ENCODE measurements around the gene THRAP3. TPM values are rescaled to one million over a fixed set of nuclear protein-coding genes. Genes with fewer than 3 reads are reported as not detected.
A peak's percentile ranks its signal among the peaks of the same experiment; 100 is the strongest.

The THRAP3 gene
- total and polyA plus RNA-seq, 7 donors: 25.4 to 104 (median 77.8) TPM

DNA sequence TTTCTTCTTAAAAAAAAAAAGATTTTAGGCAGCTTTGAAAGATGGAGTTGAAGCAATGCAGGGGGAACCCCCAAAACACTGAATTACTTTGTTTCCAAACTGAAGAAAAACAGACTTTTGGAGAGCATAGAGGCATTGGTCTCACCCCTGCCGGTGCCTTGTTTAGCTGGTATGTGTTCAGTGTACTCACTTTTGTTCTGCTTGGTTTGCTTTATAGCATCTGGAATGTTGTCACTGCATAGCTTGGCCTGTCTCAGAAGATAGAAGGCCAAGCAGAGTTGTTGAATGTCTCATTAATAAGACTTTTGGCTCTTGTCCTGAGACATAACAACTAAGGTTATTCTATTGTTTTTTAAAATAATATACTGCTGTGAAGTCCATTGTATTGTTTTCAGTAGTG is 6.9 kb downstream of the THRAP3 start:
- 80 to 94% methylated on average over 1 of the region's 1 CpG for WGBS, 2 donors
- Histone ChIP-seq H3K9me3 (no peaks in the 10 kb centered on the region), H3K27ac (peak overlapping the region in 3 of 4 donors; percentile 26 to 39 (median 30)), H3K4me1 (peaks cover 0 to 78% (median 69%) of the 10 kb centered on the region in 4 donors), H3K36me3 (peaks cover 0 to 40% (median 3%) of the 10 kb centered on the region in 4 donors), H3K4me3 (no peak overlapping the region), H3K27me3 (no peaks in the 10 kb centered on the region)
- TF ChIP-seq, protein P1, sequence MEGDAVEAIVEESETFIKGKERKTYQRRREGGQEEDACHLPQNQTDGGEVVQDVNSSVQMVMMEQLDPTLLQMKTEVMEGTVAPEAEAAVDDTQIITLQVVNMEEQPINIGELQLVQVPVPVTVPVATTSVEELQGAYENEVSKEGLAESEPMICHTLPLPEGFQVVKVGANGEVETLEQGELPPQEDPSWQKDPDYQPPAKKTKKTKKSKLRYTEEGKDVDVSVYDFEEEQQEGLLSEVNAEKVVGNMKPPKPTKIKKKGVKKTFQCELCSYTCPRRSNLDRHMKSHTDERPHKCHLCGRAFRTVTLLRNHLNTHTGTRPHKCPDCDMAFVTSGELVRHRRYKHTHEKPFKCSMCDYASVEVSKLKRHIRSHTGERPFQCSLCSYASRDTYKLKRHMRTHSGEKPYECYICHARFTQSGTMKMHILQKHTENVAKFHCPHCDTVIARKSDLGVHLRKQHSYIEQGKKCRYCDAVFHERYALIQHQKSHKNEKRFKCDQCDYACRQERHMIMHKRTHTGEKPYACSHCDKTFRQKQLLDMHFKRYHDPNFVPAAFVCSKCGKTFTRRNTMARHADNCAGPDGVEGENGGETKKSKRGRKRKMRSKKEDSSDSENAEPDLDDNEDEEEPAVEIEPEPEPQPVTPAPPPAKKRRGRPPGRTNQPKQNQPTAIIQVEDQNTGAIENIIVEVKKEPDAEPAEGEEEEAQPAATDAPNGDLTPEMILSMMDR (IDR thresholded peaks at IDR 0.05): no peak
- no peak for TF ChIP-seq EP300 (IDR thresholded peaks at IDR 0.05)
- TF ChIP-seq POLR2AphosphoS5 (IDR thresholded peaks at IDR 0.05): no peak
- no peak for TF ChIP-seq POLR2A (IDR thresholded peaks at IDR 0.05)
- intact Hi-C loops (cut with DNase I): loop anchor here (1.0 to 5.0 kb wide), 2 partner anchors 11 to 36 kb away; no protein-coding TSS in a partner anchor
- no peak for DNase-seq

DNA sequence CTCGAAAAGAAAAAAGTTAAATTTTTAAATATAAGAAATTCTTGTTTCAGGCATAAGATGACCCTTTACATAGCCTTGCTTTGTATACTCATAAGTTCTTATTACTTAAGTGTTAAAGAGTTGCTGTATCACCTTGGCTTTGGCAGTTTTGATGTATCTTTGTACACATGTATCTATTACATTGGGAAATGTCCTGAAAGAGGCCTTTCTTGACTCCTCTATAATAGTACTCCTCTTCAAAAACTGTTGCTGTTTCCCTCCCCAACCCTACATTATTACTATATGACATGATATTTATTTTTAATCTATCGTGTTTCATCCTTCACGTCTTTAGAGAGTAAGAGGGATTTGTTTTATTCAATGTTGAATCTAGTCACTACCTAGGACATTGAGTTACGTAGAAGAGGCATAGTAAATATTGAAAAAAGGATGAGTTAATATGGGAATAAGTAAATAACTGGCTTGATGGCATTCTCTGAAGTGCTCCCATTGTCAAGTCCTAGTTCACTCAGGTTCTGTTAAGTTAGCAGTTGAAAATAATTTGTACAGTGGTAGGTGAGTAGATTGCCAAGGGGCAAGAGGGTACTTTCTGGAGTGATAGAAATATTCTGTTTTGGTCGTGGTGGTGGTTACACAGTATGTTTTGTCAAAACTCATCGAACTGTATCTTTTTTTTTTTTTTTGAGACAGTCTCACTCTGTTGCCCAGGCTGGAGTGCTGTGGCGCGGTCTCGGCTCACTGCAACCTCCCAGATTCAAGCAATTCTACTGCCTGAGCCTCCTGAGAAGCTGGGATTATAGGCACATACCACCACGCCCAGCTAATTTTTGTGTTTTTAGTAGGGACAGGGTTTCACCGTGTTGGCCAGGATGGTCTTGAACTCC is 8.2 kb downstream of the THRAP3 start:
- intact Hi-C loops (cut with DNase I): loop anchor here (5.0 kb wide), 1 partner anchor 35 kb away; no protein-coding TSS in a partner anchor
- Histone ChIP-seq H3K27me3 (no peaks in the 10 kb centered on the region), H3K27ac (peak overlapping the region in 3 of 4 donors; percentile 16 to 30 (median 26)), H3K9me3 (no peaks in the 10 kb centered on the region), H3K4me3 (no peak overlapping the region), H3K36me3 (peaks cover 0 to 40% (median 3%) of the 10 kb centered on the region in 4 donors), H3K4me1 (peaks cover 0 to 76% (median 63%) of the 10 kb centered on the region in 4 donors)
- TF ChIP-seq EP300 (IDR thresholded peaks at IDR 0.05): no peak
- TF ChIP-seq, protein P1 (IDR thresholded peaks at IDR 0.05): no peak
- TF ChIP-seq POLR2A (IDR thresholded peaks at IDR 0.05): no peak
- TF ChIP-seq POLR2AphosphoS5 (IDR thresholded peaks at IDR 0.05): no peak
- 85 to 86% methylated on average over 11 of the region's 11 CpGs for WGBS, 2 donors
- no peak for DNase-seq

DNA sequence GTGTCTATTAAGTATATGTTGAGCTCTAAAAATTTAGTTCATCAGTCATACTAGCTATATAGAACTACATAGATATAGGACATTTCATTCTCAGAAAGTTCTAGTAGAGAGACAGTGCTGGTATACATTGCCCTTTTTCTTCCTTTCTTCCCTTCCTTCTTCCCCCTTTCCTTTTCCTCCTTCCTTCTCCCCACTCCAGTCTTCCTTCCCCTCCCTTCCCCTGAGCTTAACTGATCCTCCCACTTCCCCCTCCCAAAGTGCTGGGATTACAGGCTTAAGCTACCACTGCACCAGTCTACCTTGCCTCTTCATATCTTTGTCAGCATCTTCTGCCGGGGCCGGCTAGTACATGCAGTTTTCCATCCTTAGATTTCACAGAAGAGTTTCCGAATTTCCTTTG is 12.1 kb downstream of the THRAP3 start:
- Histone ChIP-seq H3K27me3 (no peaks in the 10 kb centered on the region), H3K27ac (no peak overlapping the region), H3K36me3 (peaks cover 0 to 16% (median 0%) of the 10 kb centered on the region in 4 donors), H3K9me3 (no peaks in the 10 kb centered on the region), H3K4me1 (peaks cover 0 to 86% (median 67%) of the 10 kb centered on the region in 4 donors), H3K4me3 (no peak overlapping the region)
- WGBS, 2 donors: 79 to 84% methylated on average over 3 of the region's 3 CpGs
- intact Hi-C loops (cut with DNase I): no loop called here
- TF ChIP-seq, protein P1 (IDR thresholded peaks at IDR 0.05): no peak
- TF ChIP-seq EP300 (IDR thresholded peaks at IDR 0.05): no peak
- TF ChIP-seq POLR2A (IDR thresholded peaks at IDR 0.05): no peak
- no peak for TF ChIP-seq POLR2AphosphoS5 (IDR thresholded peaks at IDR 0.05)
- DNase-seq: no peak

DNA sequence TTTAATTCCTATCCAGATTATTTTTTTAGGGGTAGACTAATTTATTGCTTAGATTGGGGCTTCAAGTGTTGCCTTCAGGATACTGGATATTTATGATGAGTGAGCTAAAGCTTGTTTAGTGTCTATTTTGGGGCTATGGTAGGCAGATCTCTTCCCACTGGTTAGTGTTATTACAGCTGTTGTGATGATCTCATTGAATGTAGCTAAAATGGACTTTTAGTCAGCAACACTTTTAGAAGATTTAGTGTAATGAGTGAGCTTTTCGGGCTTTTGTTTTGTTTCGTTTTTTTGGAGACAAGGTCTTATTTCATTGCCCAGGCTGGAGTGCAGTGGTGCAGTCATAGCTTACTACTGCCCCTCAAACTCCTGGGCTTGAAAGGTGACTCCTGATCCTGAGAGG is 14.2 kb downstream of the THRAP3 start:
- no peak overlapping the region for H3K4me3 ChIP-seq
- intact Hi-C loops (cut with DNase I): no loop called here
- TF ChIP-seq POLR2AphosphoS5 (IDR thresholded peaks at IDR 0.05) (no peak), EP300 (IDR thresholded peaks at IDR 0.05) (no peak), POLR2A (IDR thresholded peaks at IDR 0.05) (no peak)
- TF ChIP-seq, protein P1 (IDR thresholded peaks at IDR 0.05): no peak
- H3K36me3 ChIP-seq: peaks cover 0 to 10% (median 5%) of the 10 kb centered on the region in 4 donors
- H3K27me3 ChIP-seq: no peaks in the 10 kb centered on the region
- peaks cover 0 to 73% (median 55%) of the 10 kb centered on the region in 4 donors for H3K4me1 ChIP-seq
- DNase-seq: no peak
- no peaks in the 10 kb centered on the region for H3K9me3 ChIP-seq
- WGBS, 2 donors: 83 to 89% methylated on average over 2 of the region's 2 CpGs
- H3K27ac ChIP-seq: no peak overlapping the region

Measured in sigmoid colon (tissue), 7 donors.